GM23338 (cell line): ENCODE data around the gene CPXM1. TPM values are rescaled to one million over a fixed set of nuclear protein-coding genes. Genes with fewer than 3 reads are reported as not detected.

Source experiments
- ATAC-seq: fragments of 200-7000 bp; cut with Tn5 transposase; 3 replicates; pipeline ENCODE4 v1.9.1; 2020
- DNase-seq: peaks from one replicate; pipeline ENCODE4 v3.0.0-alpha.2; 2015; ENCODE audit warnings: low spot score
- H2AFZ ChIP-seq: fragments of 200-600 bp; sonication (generic); 2 replicates; pipeline ENCODE4 v1.8.0; 2016; ENCODE audit warnings: antibody characterized with exemption, mild to moderate bottlenecking, moderate library complexity
- H3F3A ChIP-seq: fragments of 200-600 bp; sonication (generic); replicated peaks from 2 replicates; pipeline ENCODE4 v1.8.0; 2017; ENCODE audit warnings: antibody characterized with exemption, mixed run types, low read depth
- H3K27ac ChIP-seq: fragments of 200-600 bp; sonication (generic); 2 replicates; pipeline ENCODE4 v1.6.1; 2016; ENCODE audit warnings: low read depth
- H3K27me3 ChIP-seq: fragments of 200-600 bp; sonication (generic); 2 replicates; pipeline ENCODE4 v1.8.0; 2016; ENCODE audit warnings: mild to moderate bottlenecking, mixed run types, moderate library complexity; ENCODE audit not compliant: insufficient read depth
- H3K36me3 ChIP-seq: fragments of 200-600 bp; sonication (generic); 2 replicates; pipeline ENCODE4 v1.8.0; 2016; ENCODE audit warnings: mild to moderate bottlenecking; ENCODE audit not compliant: insufficient read depth
- H3K4me1 ChIP-seq: fragments of 200-600 bp; sonication (generic); 2 replicates; pipeline ENCODE4 v1.8.0; 2016; ENCODE audit warnings: mild to moderate bottlenecking, moderate library complexity; ENCODE audit not compliant: insufficient read depth
- H3K4me2 ChIP-seq: fragments of 200-600 bp; sonication (generic); 2 replicates; pipeline ENCODE4 v1.7.1; 2017; ENCODE audit warnings: mixed run types
- H3K4me3 ChIP-seq: fragments of 200-600 bp; sonication (generic); 2 replicates; pipeline ENCODE4 v1.6.1; 2016; ENCODE audit warnings: mixed run types
- H3K79me2 ChIP-seq: fragments of 200-600 bp; sonication (generic); replicated peaks from 2 replicates; pipeline ENCODE4 v1.8.0; 2017; ENCODE audit warnings: mild to moderate bottlenecking; ENCODE audit not compliant: insufficient read depth
- H3K9me2 ChIP-seq: fragments of 200-600 bp; sonication (generic); 2 replicates; pipeline ENCODE4 v1.8.0; 2017; ENCODE audit not compliant: insufficient read depth
- H4K20me1 ChIP-seq: fragments of 200-600 bp; sonication (generic); replicated peaks from 2 replicates; pipeline ENCODE4 v1.8.0; 2017; ENCODE audit warnings: mild to moderate bottlenecking; ENCODE audit not compliant: insufficient read depth
- H3K27ac Mint-ChIP-seq: 2 replicates; pipeline ENCODE4 v1.8.0; 2020; ENCODE audit warnings: inconsistent platforms, mild to moderate bottlenecking, moderate library complexity, mixed read lengths
- H3K27me3 Mint-ChIP-seq: 3 replicates; pipeline ENCODE4 v1.8.0; 2022; ENCODE audit warnings: low read depth, mild to moderate bottlenecking, moderate library complexity, mixed read lengths, inconsistent platforms; ENCODE audit not compliant: insufficient read depth, poor library complexity
- H3K36me3 Mint-ChIP-seq: 3 replicates; pipeline ENCODE4 v1.8.0; 2021; ENCODE audit warnings: low read depth, mild to moderate bottlenecking, inconsistent platforms, moderate library complexity, mixed read lengths
- H3K4me1 Mint-ChIP-seq: 3 replicates; pipeline ENCODE4 v1.8.0; 2020; ENCODE audit warnings: mild to moderate bottlenecking, inconsistent platforms, mixed read lengths
- H3K4me3 Mint-ChIP-seq: 3 replicates; pipeline ENCODE4 v1.8.0; 2021; ENCODE audit warnings: moderate library complexity, mild to moderate bottlenecking, inconsistent platforms, mixed read lengths
- H3K9me3 Mint-ChIP-seq: 3 replicates; pipeline ENCODE4 v1.8.0; 2020; ENCODE audit warnings: moderate library complexity, mild to moderate bottlenecking, inconsistent platforms, mixed read lengths
- EZH2 ChIP-seq: fragments of 200-600 bp; sonication (generic); IDR thresholded peaks from one replicate; pipeline ENCODE4 v1.8.0; 2017; ENCODE audit warnings: antibody characterized with exemption, mild to moderate bottlenecking, low read depth; ENCODE audit not compliant: unreplicated experiment
- POLR2AphosphoS5 ChIP-seq: IDR thresholded peaks from 2 replicates; pipeline ENCODE4 v1.6.1; 2016; ENCODE audit warnings: antibody characterized with exemption, low read depth
- polyA plus RNA-seq: library from polyadenylated mRNA; unstranded; fragments of >200 nt; fragmentation: Nextera tagmentation; extraction: Ambion mirVana; gene quantifications from 2 replicates; pipeline ENCODE4 v1.2.1, GENCODE V29; 2016
- total RNA-seq: library from RNA; depleted of rRNA; stranded (reverse); fragments of >200 nt; shearing (Covaris generic); gene quantifications from 2 replicates; pipeline ENCODE4 v1.2.3, GENCODE V29; 2014
- TF ChIP-seq, protein P1 (sequence below): IDR thresholded peaks from one replicate; pipeline ENCODE4 v1.6.1; 2018; ENCODE audit warnings: antibody characterized with exemption; ENCODE audit not compliant: unreplicated experiment

CPXM1 gene
- total and polyA plus RNA-seq, 2 experiments from 2014 or later: 17.0 to 29.3 TPM

DNA sequence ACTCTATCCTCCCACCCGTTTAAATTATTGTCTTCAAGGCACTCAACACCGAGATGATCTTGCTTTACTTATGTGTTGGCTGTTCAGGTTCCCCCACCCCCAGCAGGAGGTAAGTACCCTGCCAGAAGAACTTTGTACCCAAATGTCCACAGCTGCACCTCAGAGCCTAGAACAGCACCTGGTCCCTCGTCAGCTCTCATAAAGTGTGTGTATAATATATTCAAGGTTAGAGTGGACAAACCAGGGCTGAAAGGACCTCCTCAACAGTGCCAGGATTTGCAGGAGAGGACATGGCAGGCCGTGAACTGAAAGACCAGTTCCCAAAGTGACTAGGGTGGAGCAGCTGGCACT lies 5.9 kb upstream of the CPXM1 start:
- no peaks in the 10 kb centered on the region for H3K36me3 ChIP-seq
- Mint-ChIP-seq H3K4me3 (peak overlapping the region; percentile 16; the same call in 1 of the 3 replicates), H3K36me3 (no peaks in the 10 kb centered on the region; the same call in 2 of the 3 replicates), H3K27me3 (peaks cover 91% of the 10 kb centered on the region), H3K9me3 (no peaks in the 10 kb centered on the region; the same call in 1 of the 3 replicates), H3K4me1 (peaks cover 19% of the 10 kb centered on the region), H3K27ac (no peak overlapping the region)
- no peaks in the 10 kb centered on the region for H3F3A ChIP-seq
- DNase-seq: no peak
- no peaks in the 10 kb centered on the region for H3K9me2 ChIP-seq
- H4K20me1 ChIP-seq: peaks cover 3% of the 10 kb centered on the region; the same call in 1 of the 2 replicates
- H3K79me2 ChIP-seq: no peaks in the 10 kb centered on the region
- TF ChIP-seq EZH2: peak; percentile 17
- no peak for TF ChIP-seq POLR2AphosphoS5
- H2AFZ ChIP-seq: no peak overlapping the region
- peaks cover 23% of the 10 kb centered on the region for H3K4me1 ChIP-seq
- no peak overlapping the region for H3K4me3 ChIP-seq
- H3K4me2 ChIP-seq: no peak overlapping the region
- H3K27ac ChIP-seq: no peak overlapping the region
- peaks cover 99% of the 10 kb centered on the region for H3K27me3 ChIP-seq
- no peak for ATAC-seq

DNA sequence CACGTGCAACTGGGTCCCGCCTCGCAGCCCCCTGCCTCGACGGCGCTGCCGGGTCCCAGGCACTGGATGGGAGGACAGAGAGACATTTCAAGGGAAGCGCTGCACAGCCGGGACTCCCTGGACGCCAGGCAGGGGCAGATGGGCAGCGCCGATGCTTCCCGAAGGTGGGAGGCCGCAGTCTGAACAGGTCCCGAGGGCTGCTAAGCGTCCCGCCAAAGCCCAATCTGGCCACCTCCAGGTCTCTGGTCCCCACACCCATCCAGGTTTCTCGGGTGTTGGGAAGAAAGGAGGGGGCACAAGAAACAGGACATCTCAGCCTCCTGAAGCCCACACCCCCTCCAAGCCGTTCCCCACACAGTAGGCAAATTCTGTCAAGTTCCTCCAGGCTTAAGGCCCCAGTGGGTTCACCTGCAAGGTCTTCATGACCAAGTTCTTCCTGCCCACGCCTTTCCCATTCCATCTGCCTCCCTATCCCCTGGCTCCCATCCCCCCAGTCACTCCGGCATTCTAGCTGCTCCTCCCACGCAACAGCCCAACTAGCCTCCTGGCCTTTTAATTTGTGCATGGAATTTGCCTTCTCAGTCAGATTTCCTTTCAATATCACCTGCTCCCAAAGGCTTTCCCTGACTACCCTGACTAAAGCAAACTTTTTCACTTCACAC lies 5.4 kb upstream of the CPXM1 start:
- H3K36me3 Mint-ChIP-seq: no peaks in the 10 kb centered on the region; the same call in 2 of the 3 replicates
- H4K20me1 ChIP-seq: peaks cover 3% of the 10 kb centered on the region; the same call in 1 of the 2 replicates
- DNase-seq: peak; percentile 62
- H3K27me3 Mint-ChIP-seq: peaks cover 91% of the 10 kb centered on the region
- H3K36me3 ChIP-seq: no peaks in the 10 kb centered on the region
- H3K27ac Mint-ChIP-seq: no peak overlapping the region
- H3F3A ChIP-seq: 0 out of 2 replicates have a peak, but pooled peaks cover 4% of the 10 kb centered on the region
- H3K27ac ChIP-seq: no peak overlapping the region
- peaks cover 24% of the 10 kb centered on the region for H3K4me1 Mint-ChIP-seq
- H3K4me3 ChIP-seq: peak overlapping the region; percentile 51
- no peaks in the 10 kb centered on the region for H3K9me2 ChIP-seq
- peaks cover 28% of the 10 kb centered on the region for H3K4me1 ChIP-seq
- no peaks in the 10 kb centered on the region for H3K79me2 ChIP-seq
- H3K9me3 Mint-ChIP-seq: no peaks in the 10 kb centered on the region; the same call in 2 of the 3 replicates
- peak; percentile 11 for TF ChIP-seq EZH2
- TF ChIP-seq, protein P1, sequence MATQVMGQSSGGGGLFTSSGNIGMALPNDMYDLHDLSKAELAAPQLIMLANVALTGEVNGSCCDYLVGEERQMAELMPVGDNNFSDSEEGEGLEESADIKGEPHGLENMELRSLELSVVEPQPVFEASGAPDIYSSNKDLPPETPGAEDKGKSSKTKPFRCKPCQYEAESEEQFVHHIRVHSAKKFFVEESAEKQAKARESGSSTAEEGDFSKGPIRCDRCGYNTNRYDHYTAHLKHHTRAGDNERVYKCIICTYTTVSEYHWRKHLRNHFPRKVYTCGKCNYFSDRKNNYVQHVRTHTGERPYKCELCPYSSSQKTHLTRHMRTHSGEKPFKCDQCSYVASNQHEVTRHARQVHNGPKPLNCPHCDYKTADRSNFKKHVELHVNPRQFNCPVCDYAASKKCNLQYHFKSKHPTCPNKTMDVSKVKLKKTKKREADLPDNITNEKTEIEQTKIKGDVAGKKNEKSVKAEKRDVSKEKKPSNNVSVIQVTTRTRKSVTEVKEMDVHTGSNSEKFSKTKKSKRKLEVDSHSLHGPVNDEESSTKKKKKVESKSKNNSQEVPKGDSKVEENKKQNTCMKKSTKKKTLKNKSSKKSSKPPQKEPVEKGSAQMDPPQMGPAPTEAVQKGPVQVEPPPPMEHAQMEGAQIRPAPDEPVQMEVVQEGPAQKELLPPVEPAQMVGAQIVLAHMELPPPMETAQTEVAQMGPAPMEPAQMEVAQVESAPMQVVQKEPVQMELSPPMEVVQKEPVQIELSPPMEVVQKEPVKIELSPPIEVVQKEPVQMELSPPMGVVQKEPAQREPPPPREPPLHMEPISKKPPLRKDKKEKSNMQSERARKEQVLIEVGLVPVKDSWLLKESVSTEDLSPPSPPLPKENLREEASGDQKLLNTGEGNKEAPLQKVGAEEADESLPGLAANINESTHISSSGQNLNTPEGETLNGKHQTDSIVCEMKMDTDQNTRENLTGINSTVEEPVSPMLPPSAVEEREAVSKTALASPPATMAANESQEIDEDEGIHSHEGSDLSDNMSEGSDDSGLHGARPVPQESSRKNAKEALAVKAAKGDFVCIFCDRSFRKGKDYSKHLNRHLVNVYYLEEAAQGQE: no peak
- H3K4me2 ChIP-seq: peak overlapping the region; percentile 73
- peak overlapping the region; percentile 61 for H3K4me3 Mint-ChIP-seq
- H3K27me3 ChIP-seq: peaks cover 100% of the 10 kb centered on the region
- peak; percentile 54 for ATAC-seq
- H2AFZ ChIP-seq: peak overlapping the region; percentile 74
